Neural progenitor cell (in vitro differentiated cells): ENCODE measurements around the gene TNF.
A peak's percentile ranks its signal among the peaks of the same experiment; 100 is the strongest.
"Not testable (repeated sequence)": the region's sequence is repeated elsewhere in the genome, so short reads cannot be mapped to it uniquely, and the experiment has no call there.

ENCODE experiments used
- CTCF ChIP-seq: fragments of 200-600 bp; sonication (generic); IDR thresholded peaks from 2 replicates; pipeline ENCODE4 v1.5.1; 2017; ENCODE audit warnings: antibody characterized with exemption, mild to moderate bottlenecking
- EZH2 ChIP-seq: fragments of 200-600 bp; sonication (generic); IDR thresholded peaks from 2 replicates; pipeline ENCODE4 v1.6.1; 2017; ENCODE audit warnings: antibody characterized with exemption, mild to moderate bottlenecking, moderate library complexity

DNA sequence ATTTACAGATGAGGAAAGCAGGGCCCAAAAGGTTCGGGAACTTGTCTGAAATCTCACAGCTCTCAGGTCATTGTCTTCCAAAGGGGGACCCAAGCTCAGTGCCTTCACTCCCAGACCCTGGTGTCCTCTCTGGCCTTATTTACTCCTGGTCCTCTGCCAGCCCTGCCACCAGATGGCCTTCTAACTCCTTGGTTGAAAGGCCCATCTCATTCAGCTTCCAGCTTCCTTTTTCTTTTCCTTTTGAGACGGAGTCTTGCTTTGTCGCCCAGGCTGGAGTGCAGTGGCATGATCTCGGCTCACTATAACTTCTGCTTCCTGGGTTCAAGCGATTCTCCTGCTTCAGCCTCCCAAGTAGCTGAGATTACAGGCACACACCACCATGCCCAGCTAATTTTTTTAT is 24.0 kb upstream of the TNF start:
- not testable (repeated sequence) for TF ChIP-seq EZH2
- peak; percentile 60 for TF ChIP-seq CTCF
